Activated effector memory CD4-positive, alpha-beta T cell treated with anti-CD3 and anti-CD28 coated beads, Interleukin-2, amount 50 U/mL, for 16 hours (primary cell): ENCODE results near the gene FBLIM1.
A peak's percentile ranks its signal among the peaks of the same experiment; 100 is the strongest.
"Not testable (repeated sequence)": the region's sequence is repeated elsewhere in the genome, so short reads cannot be mapped to it uniquely, and the experiment has no call there.

Source experiments
- DNase-seq: peaks from one replicate; pipeline ENCODE4 v3.0.0-alpha.2; 2020

FBLIM1 gene

GRCh38 chr1:15770313-15770962 lies 11.8 kb downstream of the FBLIM1 start:
- no peak for DNase-seq

DNA sequence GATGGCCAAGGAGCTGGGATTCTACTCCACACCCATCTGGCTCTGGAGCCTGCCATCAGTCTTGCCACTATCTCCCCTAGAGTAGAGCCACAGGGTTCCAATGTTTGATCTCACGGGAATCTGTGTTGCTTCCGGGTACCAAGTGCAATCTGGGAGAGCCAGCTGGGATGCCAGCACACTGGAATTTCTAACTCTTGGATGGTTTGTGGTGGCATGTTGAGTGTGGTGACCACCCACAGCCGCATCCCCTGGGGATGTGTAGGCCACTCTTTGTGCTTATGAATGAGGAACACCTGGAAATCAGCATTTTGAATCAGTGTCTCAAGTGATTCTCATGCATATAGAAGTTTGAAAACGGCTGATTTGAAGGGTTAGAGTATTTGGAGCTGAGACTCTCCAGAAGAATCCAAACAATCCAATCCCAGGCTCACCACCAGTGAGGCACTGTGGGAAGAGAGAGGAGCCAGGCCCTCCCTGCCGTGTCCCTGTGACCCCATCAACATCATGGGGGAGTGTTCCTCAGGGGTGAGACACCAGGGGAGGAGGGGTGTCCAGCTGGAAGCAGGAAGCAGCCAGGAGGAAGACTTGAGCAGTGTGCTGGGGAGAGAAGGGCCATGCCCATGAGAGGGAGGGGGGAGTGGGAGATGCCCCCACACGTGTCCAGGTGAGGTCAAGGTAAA lies 13.4 kb downstream of the FBLIM1 start:
- no peak for DNase-seq

GRCh38 chr1:15775706-15776105 lies 17.1 kb downstream of the FBLIM1 start:
- DNase-seq, result no peak

- DNase-seq, result no peak
Observed at GRCh38 chr1:15777909-15778707, 19.5 kb downstream of the FBLIM1 start.

DNA sequence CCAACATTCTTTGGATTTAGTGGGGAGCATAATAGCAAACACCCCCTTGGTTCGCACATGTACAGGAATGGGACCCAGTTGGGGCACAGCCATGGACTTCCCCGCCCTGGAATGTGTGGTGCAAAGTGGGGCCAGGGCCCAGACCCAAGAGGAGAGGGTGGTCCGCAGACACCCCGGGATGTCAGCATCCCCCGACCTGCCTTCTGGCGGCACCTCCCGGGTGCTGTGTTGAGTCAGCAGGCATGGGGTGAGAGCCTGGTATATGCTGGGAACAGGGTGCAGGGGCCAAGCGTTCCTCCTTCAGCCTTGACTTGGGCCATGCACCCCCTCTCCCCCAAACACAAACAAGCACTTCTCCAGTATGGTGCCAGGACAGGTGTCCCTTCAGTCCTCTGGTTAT lies 27.1 kb downstream of the FBLIM1 start:
- no peak for DNase-seq

- DNase-seq, result no peak
Observed at GRCh38 chr1:15786581-15786980, 28.0 kb downstream of the FBLIM1 start.

GRCh38 chr1:15788624-15789301 lies 30.2 kb downstream of the FBLIM1 start:
- no peak for DNase-seq

- DNase-seq, result no peak
Observed at GRCh38 chr1:15796086-15796462, 37.5 kb downstream of the FBLIM1 start.

DNA sequence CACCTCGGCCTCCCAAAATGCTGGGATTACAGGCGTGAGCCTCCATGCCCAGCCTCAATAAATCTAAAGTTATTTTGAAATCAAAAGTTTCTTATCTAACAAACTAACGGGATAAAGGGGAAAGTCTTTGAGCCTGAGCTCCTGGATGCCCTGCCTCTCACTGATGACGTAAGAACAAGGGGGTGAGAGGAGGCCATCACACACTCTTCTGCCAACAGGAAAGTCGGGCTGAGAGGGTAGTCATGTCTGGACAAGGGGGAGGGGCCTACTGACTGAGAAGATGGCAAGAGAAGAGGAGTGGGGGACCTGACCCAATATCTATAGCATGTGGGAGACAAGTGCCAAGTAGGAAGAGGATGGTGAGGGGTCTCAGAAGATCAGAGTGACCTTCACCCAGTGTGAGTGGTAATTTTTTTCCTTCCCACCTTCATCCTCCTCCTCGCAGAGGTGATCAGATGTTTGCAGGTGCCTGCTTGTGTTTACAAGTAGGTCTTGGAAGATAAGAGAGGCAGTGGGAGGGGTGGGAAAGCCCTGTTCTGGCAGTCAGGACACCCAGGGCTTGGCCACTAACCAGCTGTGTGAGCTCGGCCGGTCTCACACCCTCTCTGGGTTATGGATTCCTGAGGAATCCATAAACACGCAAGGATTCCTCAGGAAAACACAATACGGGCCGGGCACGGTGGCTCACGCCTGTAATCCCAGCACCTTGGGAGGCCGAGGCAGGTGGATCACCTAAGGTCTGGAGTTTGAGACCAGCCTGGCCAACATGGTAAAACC lies 39.2 kb downstream of the FBLIM1 start:
- DNase-seq, result no peak

DNA sequence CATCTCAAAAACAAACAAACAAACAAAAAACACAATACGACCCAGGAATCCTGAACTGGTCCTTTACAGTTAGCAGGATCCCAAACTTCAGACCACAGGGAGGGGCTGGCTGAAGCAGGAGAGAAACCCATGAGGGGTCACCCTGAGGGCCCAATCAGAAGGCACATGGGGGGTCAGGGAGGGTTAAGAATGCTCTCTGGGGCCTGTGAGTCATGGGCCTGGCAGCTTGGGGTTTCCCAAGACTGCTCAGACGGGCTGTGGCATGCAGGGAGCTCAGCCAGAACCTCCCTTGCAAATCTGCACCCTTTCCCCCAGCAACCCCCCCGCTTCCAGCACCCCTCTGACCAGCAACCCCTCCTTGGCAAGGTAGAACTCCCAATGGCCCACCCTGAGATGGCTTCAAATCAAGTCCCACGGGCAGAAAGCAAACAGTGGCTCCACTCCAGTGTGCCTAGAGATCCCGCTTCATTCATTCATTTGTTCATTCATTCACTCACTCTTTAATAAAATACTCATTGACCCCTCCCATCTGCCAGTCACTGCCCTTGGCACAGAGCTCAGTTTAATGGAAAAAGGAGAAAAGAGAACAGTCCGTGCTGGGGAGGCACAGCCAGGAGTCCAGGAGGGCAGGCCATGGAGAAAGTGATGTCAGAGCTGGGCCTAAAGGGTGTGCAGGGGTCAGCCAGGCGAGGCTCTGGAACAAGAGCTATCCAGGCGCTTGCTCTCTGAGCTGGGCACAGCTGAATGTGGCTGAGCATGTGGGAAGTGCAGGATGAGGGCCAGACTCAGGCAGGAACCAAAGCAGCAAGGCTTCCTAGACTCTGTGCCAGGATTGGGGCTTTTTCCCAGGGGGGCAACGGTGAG lies 40.6 kb downstream of the FBLIM1 start:
- DNase-seq, result peak; percentile 64

DNA sequence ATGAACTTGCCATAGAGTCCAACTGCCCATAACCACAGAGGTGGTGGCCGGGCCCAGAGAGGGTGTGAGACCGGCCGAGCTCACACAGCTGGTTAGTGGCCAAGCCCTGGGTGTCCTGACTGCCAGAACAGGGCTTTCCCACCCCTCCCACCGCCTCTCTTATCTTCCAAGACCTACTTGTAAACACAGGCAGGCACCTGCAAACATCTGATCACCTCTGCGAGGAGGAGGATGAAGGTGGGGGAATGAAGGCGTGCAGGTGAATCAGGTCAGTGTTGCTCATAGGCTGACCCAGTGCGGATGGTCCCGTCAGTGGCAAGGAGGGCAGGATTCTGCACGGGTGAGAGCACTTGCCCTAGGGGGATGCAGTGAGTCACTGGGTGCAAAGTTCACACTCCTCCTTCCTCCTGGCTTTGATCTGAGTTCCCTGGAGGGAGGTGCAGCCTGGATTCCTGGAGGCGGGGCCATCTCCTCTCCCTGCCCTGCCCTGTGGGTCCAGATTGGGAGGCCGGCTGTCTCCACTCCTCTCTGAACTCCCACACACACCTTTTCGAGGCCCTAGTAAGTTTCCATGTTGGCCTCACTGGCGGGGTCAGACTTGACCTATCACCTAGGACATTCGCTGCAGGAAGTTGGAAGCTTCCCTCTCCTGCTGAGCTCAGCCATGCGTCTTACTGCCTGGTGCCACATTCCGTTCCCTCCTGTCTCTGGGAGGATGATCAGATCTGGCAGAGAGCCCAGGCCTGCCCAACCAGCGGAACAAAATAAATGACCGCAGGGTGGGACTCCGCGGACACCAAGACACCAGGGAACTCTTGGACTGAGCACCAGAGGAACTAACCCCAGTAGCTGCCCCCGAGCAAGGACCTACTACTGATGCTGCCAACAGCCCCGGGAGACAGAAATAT lies 41.6 kb downstream of the FBLIM1 start:
- no peak for DNase-seq

GRCh38 chr1:15802234-15802965 lies 43.8 kb downstream of the FBLIM1 start:
- no peak for DNase-seq

DNA sequence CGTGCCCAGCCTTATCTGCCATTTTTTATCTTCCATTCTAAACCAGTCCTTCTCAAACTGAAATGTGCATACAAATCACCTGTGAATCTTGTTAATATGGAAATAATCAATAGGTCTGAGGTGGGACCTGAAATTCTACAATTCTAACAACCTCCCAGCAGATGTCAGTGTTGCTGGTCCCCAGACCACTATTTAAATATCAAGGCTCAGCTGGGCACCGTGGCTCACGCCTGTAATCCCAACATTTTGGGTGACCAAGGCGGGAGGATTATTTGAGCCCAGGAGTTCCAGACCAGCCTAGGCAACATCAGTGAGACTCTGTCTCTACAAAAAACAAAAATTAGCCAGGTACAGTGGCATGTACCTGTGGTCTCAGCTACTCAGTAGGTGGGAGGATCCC lies 44.8 kb downstream of the FBLIM1 start:
- peak; percentile 65 for DNase-seq

GRCh38 chr1:15804060-15804459 lies 45.5 kb downstream of the FBLIM1 start:
- no peak for DNase-seq

GRCh38 chr1:15807121-15807520 lies 48.5 kb downstream of the FBLIM1 start:
- DNase-seq, result no peak

DNA sequence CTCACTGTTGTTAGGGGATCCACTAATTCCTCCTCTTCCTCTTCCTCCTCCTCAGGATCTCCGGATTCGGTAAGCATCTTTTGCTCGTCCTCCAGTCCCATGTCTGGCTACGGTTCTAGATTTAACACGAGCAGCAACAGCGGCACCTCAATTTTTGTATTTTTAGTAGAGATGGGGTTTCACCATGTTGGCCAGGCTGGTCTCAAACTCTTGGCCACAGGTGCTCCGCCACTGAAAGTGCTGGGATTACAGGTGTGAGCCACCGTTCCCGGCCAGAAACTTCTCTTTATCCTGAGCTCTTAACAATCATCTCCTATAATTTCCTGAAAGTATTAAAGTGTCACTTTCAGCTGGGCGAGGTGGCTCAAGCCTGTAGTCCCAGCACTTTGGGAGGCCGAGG lies 49.0 kb downstream of the FBLIM1 start, which contains the start of gene UQCRHL:
Gene UQCRHL (minus strand): TSS at position 101 of the 400 bp plus-strand sequence. CDS start 0 bp downstream, at position 101.
- not testable (repeated sequence) for DNase-seq

- DNase-seq, result no peak
Observed at GRCh38 chr1:15808955-15809354, 50.4 kb downstream of the FBLIM1 start.

DNA sequence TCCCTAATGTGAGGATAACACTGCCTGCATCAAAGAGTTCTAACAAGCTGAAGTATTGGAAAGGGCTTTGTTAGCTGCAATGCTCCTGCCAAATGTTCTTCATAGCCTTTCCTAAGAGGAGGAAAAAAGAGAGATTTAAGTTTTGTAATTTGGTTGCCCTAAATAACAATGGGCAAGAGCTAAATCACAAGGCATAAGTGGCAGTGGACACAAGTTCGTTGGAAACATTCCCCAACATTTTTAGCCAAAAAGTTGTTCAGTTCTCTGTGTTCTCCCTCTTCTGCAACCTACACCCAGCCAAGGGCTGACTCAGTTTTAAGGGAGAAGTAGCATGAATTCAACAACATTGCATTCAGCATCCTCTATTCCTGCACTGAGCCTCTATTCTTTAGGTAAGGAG lies 51.5 kb downstream of the FBLIM1 start:
- no peak for DNase-seq

- no peak for DNase-seq
Observed at GRCh38 chr1:15816674-15817073, 58.1 kb downstream of the FBLIM1 start.

GRCh38 chr1:15820478-15820877 lies 61.9 kb downstream of the FBLIM1 start:
- DNase-seq, result no peak
